Gastrocnemius medialis (tissue), 4 donors: ENCODE data around the gene GOLGA8B.

Experiments
- CTCF ChIP-seq, 5 experiments: fragments of 450-650 bp in 3 of 5; fragments of 200-600 bp in 2 of 5; sonication (generic) in 2 of 5; IDR thresholded peaks in 4 of 5; conservative IDR thresholded peaks in 1 of 5; 1 replicate in 4 of 5; 2 replicates in 1 of 5; pipeline ENCODE4 v1.5.1; 2016 to 2019; ENCODE audit warnings: antibody characterized with exemption in 5 of 5, mild to moderate bottlenecking in 3 of 5, moderate library complexity in 3 of 5
- POLR2A ChIP-seq, 2 donors: fragments of 450-650 bp; IDR thresholded peaks; one replicate each; pipeline ENCODE4 v1.6.1; 2017; ENCODE audit warnings: antibody characterized with exemption in 2 of 2, mild to moderate bottlenecking in 2 of 2, moderate library complexity in 2 of 2

GRCh38 chr15:34609102-34610057, 25.9 kb upstream of the GOLGA8B start:
- TF ChIP-seq CTCF (IDR thresholded peaks at IDR 0.05 in 4 of 5, conservative IDR thresholded peaks at IDR 0.05 in 1 of 5) (no peak), POLR2A (IDR thresholded peaks at IDR 0.05) (no peak)
